Left renal cortex interstitium (tissue), 4 donors: Measurements from ENCODE around the gene TRIM60. TPM values are rescaled to one million over a fixed set of nuclear protein-coding genes. Genes with fewer than 3 reads are reported as not detected.
"Not testable (repeated sequence)": the region's sequence is repeated elsewhere in the genome, so short reads cannot be mapped to it uniquely, and the experiment has no call there.

Source experiments
- DNase-seq, 4 donors: peaks; one replicate each; pipeline ENCODE4 v3.0.0-alpha.2; 2013; ENCODE audit warnings: low read depth in 4 of 4, low spot score in 2 of 4, missing footprints in 1 of 4
- polyA plus RNA-seq, 4 donors: library from polyadenylated mRNA; unstranded; fragments of 120-200 nt; gene quantifications; one replicate each; pipeline ENCODE4 v1.2.1, GENCODE V29; 2013; ENCODE audit not compliant: insufficient read length in 4 of 4

TRIM60 gene
- polyA plus RNA-seq = under 1 TPM in 1 of 4 donors, not detected in 3; 0.05 TPM

GRCh38 chr4:165031436-165032211 lies at the start of gene TRIM60:
TRIM60 (plus strand) TSS chr4:165031999; CDS start chr4:165040073, 8,074 bp downstream.
- DNase-seq = no peak

GRCh38 chr4:164989471-164989870 lies 42.3 kb upstream of the TRIM60 start:
- DNase-seq = no peak

GRCh38 chr4:164990786-164991185 lies 41.0 kb upstream of the TRIM60 start:
- DNase-seq = not testable (repeated sequence)

GRCh38 chr4:164996123-164996522 lies 35.7 kb upstream of the TRIM60 start:
- DNase-seq = not testable (repeated sequence)

GRCh38 chr4:164997324-164997723 lies 34.5 kb upstream of the TRIM60 start:
- DNase-seq = no peak

GRCh38 chr4:164997941-164998340 lies 33.9 kb upstream of the TRIM60 start:
- DNase-seq = no peak

- not testable (repeated sequence) for DNase-seq
These were observed 33.2 kb upstream of the TRIM60 start for GRCh38 chr4:164998526-164999080.

GRCh38 chr4:165001957-165002356 lies 29.8 kb upstream of the TRIM60 start:
- not testable (repeated sequence) for DNase-seq

- DNase-seq = no peak
These were observed 26.4 kb upstream of the TRIM60 start for GRCh38 chr4:165005352-165005925.

GRCh38 chr4:165006456-165006855 lies 25.3 kb upstream of the TRIM60 start:
- peak in 1 of 4 donors; percentile 50 for DNase-seq

GRCh38 chr4:165006886-165007285 lies 24.9 kb upstream of the TRIM60 start:
- DNase-seq = no peak

- no peak for DNase-seq
These were observed 22.1 kb upstream of the TRIM60 start for GRCh38 chr4:165009493-165010227.

- no peak for DNase-seq
These were observed 21.3 kb upstream of the TRIM60 start for GRCh38 chr4:165010487-165010886.

- no peak for DNase-seq
These were observed 20.8 kb upstream of the TRIM60 start for GRCh38 chr4:165010991-165011390.

GRCh38 chr4:165011403-165011802 lies 20.4 kb upstream of the TRIM60 start:
- DNase-seq = no peak

GRCh38 chr4:165013691-165014090 lies 18.1 kb upstream of the TRIM60 start:
- no peak for DNase-seq

GRCh38 chr4:165016971-165017370 lies 14.8 kb upstream of the TRIM60 start:
- no peak for DNase-seq

- DNase-seq = not testable (repeated sequence)
These were observed 11.8 kb upstream of the TRIM60 start for GRCh38 chr4:165019995-165020394.

GRCh38 chr4:165025782-165026181 lies 6.0 kb upstream of the TRIM60 start:
- DNase-seq = not testable (repeated sequence)

- DNase-seq = no peak
These were observed 3.9 kb upstream of the TRIM60 start for GRCh38 chr4:165027762-165028402.

- no peak for DNase-seq
These were observed 16.4 kb downstream of the TRIM60 start for GRCh38 chr4:165048170-165048569.
